Hematopoietic multipotent progenitor cell (in vitro differentiated cells): ENCODE results near the gene CT83. TPM values are rescaled to one million over a fixed set of nuclear protein-coding genes. Genes with fewer than 3 reads are reported as not detected.

Experiments used
- DNase-seq, 3 donors: peaks; one replicate each; pipeline ENCODE4 v3.0.0-alpha.2; 2011 to 2015; ENCODE audit warnings: low read depth in 2 of 3, low spot score in 2 of 3
- total RNA-seq: library from RNA; depleted of rRNA; stranded (reverse); fragments of >200 nt; gene quantifications from one replicate; pipeline ENCODE4 v1.2.3, GENCODE V29; 2012

CT83 gene, protein sequence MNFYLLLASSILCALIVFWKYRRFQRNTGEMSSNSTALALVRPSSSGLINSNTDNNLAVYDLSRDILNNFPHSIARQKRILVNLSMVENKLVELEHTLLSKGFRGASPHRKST
- total RNA-seq, result not detected

GRCh38 chrX:116462822-116463221, at the start of gene CT83:
TSS of gene CT83 (minus strand) at chrX:116462976. CDS start at chrX:116462856, 120 bp downstream.
- no peak for DNase-seq

GRCh38 chrX:116499780-116500179, 37.0 kb upstream of the CT83 start:
- DNase-seq, result no peak

GRCh38 chrX:116493271-116493670, 30.5 kb upstream of the CT83 start:
- no peak for DNase-seq

GRCh38 chrX:116490104-116490503, 27.3 kb upstream of the CT83 start:
- no peak for DNase-seq

- no peak for DNase-seq
Measured at GRCh38 chrX:116480059-116480458, 17.3 kb upstream of the CT83 start.

- no peak for DNase-seq
Measured at GRCh38 chrX:116449156-116449555, 13.6 kb downstream of the CT83 start.

DNA sequence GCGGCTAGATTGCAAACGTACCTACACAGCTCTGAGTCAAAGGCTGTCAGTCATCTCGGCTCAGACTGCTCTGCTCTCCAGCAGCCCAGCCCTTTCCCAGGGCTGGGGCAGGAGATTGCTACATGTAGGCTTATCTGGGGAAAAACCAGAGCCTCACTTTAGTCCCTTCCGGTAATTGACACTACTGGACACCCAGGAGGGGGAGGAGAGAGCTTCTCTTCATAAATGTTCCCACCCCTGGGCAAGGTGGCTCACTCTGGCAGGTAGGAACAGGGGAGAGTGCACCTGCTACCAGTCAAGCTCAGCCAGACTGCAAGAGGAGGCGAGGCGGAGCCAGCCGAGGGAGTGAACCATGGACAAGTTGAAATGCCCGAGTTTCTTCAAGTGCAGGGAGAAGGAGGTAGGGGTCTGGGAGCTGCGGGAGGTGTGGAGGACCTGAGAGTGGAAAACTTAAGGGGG, 26.4 kb downstream of the CT83 start, which contains the start of gene SLC6A14:
Gene SLC6A14 (plus strand): TSS at position 249 of the 459 bp plus-strand sequence. CDS start 104 bp downstream, at position 353.
- DNase-seq, result no peak

DNA sequence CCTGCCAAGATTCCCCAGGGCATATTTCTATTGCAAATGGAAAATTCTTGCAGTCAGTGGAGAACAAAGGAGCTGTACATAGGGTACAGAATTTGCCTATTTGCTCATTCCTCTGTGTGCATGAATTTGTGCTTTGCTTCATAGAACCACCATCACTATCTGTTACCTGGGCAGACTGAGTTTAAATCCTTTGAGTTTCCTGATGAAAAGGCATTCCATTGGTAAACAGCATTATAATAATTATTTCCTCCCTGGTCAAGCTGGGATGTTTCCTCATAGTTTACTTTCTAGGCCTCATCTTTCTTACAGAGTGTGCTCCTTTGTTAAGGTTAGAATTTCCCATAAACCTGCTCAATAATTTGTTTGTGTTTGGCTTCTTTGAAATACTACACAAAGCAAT, 27.2 kb downstream of the CT83 start:
- DNase-seq, result no peak

GRCh38 chrX:116427978-116428377, 34.8 kb downstream of the CT83 start:
- DNase-seq, result no peak

- no peak for DNase-seq
Measured at GRCh38 chrX:116417968-116418367, 44.8 kb downstream of the CT83 start.

- DNase-seq, result no peak
Measured at GRCh38 chrX:116417214-116417613, 45.6 kb downstream of the CT83 start.

DNA sequence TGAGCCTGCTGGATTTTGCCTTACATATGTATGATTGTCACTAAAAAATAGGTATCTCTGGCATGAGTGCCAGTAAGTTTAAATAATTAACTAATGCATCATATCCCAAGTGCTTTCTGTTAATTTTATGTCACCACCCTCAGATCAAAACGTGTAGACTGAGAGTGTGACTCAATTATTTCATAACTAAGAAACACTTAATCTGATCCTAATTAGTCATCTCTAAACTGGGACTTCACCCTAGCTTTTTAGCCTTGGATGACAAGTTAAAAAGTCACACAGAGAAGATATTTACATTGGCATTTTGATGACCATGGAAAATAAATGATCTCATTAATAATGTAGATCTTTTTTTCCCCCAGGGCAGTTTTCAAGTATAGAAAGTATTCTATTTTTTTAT, 49.5 kb downstream of the CT83 start:
- no peak for DNase-seq

Other genes with a start within 250 kb of the CT83 start
- gene SLC6A14, start 26.4 kb downstream of the CT83 start, total RNA-seq, result not detected